Stimulated activated CD8-positive, alpha-beta memory T cell treated with anti-CD3 and anti-CD28 coated beads, Interleukin-7, amount 100 ng/mL, for 1 hour (primary cell): ENCODE data around the gene PEX10.
A peak's percentile ranks its signal among the peaks of the same experiment; 100 is the strongest.
"Not testable (repeated sequence)": the region's sequence is repeated elsewhere in the genome, so short reads cannot be mapped to it uniquely, and the experiment has no call there.

ENCODE experiments used
- DNase-seq, 2 donors: peaks; one replicate each; pipeline ENCODE4 v3.0.0-alpha.2; 2020; ENCODE audit warnings: low read depth in 2 of 2

The PEX10 gene

GRCh38 chr1:2412395-2412772, at the start of gene PEX10:
TSS of gene PEX10 (minus strand) at chr1:2412564. CDS start at chr1:2412502, 62 bp downstream.
- DNase-seq: peak; percentile 99

DNA sequence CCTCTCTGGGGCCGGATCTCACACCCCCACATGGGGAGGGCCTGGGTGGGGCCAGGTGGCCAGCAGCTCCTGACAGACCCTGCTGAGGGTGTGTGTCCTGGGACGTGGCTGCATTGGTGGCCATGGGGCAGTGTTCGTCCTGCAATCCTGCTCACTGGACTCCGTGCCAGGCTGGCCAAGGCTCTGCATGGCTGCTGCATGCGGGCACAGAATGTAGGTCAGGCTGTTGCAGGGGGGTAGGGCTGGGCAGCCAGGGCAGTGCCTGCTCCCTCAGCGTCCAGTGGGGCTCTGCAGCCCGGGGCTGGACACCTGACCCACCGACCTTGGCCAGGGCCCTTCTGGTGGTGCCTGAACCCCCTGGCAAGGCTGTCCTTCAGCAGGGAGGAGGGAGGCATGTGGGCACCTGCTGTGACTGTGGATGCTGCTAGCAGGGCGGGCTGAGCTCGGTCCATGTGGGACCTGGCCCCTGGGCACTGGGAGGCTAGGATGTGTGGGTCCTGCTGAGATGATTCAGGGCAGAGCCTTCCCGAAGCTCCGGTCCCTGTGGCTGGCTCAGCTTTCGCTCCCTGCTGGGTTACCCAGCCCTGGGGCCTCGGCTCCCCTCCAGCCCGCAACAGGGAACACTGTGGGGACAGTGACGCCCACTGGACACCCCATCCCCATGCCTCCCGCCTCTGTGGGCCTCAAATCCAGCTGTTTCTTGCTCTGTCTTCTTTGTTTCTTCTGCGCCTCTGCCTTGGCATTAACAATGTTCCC, 48.8 kb upstream of the PEX10 start:
- no peak for DNase-seq

DNA sequence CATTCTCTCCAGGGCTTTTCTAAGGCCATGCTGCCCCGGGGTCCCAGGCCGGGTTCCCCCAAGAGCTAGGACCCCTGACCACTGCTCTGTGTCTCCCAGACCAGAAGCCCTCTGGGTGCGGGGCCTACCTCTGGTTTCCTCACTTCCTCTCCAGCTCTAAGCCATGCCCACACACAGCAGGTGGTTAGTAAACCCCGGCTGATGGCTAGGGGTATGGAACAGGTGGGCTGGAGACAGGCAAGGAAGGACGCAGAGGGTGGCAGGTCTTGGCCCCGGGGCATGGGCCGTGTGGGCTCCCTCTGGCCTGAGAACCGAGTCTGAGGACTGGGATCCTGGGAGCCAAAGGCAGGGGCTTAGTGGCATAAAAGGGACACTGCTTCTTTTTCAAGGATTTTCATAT, 47.8 kb upstream of the PEX10 start:
- DNase-seq: no peak

DNA sequence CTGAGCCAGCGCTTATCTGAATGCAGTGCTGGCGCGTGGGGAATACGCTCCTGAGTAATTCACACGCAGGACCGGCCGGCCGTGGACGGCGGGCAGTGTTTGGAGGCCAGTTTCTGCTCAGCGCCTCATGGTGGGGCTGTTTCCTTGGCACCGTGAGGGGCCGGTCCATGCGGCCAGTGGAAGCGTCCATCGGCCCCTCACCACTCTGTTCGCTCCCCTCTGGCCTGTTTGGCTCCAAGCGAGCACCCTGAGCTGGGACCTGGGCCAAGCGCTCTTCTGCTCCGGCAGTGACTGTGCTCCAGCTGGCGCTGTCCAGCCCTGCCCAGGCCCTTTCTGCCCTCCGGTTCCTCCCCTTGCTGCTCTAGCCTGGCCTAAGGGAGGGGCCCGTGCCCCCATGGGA, 47.4 kb upstream of the PEX10 start:
- DNase-seq: no peak

DNA sequence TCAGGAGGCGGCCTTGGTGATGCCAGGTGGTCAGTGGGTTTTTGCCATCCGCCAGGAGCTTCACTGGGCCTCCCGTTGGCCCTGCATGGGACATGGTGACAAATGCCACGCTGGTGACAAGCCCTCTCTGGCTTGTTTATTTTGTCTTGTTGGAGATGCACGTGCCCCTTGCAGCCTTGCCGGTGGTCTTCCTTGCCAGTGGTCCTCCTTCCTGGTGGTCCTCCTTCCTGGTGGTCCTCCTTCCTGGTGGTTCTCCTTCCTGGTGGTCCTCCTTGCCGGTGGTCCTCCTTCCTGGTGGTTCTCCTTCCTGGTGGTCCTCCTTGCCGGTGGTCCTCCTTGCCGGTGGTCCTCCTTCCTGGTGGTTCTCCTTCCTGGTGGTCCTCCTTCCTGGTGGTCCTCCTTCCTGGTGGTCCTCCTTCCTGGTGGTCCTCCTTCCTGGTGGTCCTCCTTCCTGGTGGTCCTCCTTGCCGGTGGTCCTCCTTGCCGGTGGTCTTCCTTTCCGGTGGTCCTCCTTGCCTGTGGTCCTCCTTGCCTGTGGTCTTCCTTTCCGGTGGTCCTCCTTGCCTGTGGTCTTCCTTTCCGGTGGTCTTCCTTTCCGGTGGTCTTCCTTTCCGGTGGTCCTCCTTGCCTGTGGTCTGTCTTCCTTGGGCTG, 46.9 kb upstream of the PEX10 start:
- DNase-seq: not testable (repeated sequence)

- no peak for DNase-seq
Measured at GRCh38 chr1:2458687-2459086, 46.3 kb upstream of the PEX10 start.

DNA sequence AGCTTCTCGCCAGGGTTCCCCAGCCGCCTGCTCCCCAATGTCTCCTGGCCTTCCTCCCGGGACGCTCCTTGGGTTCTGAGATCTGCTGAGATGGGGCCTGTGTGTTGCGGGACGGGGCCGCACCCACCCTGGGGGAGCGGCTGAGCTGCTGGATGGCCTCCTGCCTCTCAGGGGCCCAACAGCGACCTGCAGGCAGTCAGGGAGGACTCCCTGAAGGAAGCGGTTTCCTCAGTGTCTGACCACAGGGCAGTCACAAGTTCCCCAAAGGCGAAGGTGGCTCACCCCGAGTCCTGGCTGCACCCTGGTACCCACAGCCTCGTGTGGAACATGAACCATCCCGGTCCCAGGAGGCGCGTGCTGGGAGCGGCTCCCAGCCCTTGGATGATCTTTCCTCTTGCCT, 45.1 kb upstream of the PEX10 start:
- DNase-seq: no peak

- no peak for DNase-seq
Measured at GRCh38 chr1:2455757-2456156, 43.4 kb upstream of the PEX10 start.

- DNase-seq: no peak
Measured at GRCh38 chr1:2454227-2454626, 41.9 kb upstream of the PEX10 start.

- DNase-seq: no peak
Measured at GRCh38 chr1:2452932-2453315, 40.6 kb upstream of the PEX10 start.

- no peak for DNase-seq
Measured at GRCh38 chr1:2452201-2452931, 40.0 kb upstream of the PEX10 start.

- no peak for DNase-seq
Measured at GRCh38 chr1:2451741-2452140, 39.4 kb upstream of the PEX10 start.

DNA sequence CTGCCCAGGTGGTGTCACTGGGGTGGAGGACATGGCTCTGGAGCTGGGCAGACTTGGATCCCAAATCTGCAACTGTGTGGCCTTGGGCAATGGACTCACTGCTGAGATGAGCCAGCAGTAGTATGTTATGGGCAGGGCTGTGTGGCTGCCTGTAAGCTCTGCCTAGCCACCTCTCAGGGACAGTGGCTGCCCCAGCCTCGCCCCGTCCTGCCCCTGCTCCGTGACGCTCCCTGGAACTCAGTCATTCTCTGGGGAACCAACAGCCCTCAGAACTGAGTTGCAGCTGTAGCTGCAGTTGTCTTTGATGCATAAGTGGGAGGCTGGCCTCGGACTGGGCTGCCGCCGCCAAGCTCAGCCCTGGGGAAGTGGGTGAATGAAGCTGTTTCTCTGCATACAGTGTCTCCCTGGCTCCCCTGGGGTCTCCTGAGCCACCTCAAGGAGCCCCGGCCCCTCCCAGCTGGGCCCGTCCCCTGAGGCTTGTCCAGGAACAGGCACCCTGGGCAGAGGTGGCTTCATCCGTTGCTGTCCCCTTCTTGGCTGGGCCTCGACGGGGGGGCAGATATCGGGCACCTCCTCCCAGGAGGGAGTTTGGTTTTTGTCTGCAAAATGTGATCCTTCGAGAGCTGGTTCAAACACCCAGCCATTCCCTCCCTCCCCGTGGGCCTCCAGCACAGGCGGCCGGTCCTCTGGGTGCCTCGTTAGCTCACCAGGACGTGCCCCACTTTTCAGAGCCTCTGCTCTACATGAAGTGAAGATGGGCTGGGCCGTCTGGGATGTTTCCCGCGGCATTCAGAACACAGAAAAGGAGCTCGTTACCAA, 37.5 kb upstream of the PEX10 start:
- DNase-seq: no peak

- DNase-seq: no peak
Measured at GRCh38 chr1:2448098-2448445, 35.7 kb upstream of the PEX10 start.

GRCh38 chr1:2447276-2448097, 35.1 kb upstream of the PEX10 start:
- DNase-seq: no peak

DNA sequence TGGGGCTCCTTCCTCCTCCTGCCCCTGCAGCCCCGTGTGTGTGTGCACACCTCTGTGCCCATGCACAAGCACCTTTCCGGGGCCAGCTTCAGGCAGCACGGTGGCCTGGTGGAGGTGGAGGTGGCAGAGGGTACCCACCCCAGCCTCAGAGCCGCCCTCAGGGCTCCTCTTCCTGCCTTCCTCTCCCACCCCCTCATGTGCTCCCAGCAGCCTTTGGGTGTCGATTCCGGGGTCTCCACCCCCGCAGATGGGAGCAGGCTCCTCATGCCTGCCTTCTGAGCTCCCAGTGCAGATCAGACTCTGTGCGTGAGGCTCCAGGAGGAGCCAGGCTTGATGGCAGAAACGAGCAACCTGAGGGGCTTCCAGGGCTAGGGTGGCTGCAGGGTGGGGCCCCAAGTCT, 34.5 kb upstream of the PEX10 start:
- no peak for DNase-seq

DNA sequence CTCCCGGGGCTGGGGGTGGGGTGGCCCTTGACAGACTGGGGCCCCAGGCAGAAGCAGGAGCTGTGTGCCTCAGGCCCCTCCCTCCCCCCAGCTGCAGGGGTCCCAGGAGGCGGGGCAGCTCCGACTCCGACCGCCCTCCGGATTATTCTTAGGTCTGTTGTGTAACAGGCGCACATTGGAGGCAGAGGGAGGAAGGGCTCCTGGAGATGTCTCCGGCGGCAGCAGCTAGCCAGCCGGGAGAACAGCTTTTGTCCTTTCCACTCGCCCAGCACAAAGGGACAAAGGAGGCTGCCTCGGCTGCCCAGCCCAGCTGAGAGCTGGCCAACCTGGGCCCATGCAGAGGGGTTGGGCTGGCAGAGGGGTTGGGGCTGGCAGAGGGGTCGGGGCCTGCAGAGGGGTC, 34.0 kb upstream of the PEX10 start:
- no peak for DNase-seq

- DNase-seq: no peak
Measured at GRCh38 chr1:2445823-2446215, 33.5 kb upstream of the PEX10 start.

GRCh38 chr1:2445162-2445822, 32.9 kb upstream of the PEX10 start:
- no peak for DNase-seq

DNA sequence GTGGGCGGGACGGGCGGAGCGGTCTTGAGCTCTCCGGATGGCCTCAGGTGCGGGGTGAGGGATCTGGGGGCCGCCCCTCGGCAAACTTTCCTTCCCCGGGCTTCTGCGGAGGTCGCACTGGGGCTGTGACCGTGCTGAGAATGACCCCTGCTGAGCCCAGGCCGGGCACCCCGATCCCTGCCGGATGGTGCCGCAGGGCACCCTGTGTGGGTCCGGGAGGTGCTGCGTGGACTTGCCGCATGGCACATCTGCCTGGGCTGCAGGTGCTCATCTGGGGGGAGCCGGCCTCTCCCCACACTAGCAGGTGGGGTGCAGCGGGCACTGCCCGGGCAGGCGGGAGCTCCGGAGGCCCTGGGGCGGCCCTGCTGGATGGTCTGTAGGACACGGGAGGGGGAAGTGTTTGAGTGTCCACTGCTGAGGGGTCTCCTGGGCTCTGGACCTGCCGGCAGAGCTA, 31.8 kb upstream of the PEX10 start:
- DNase-seq: no peak
